BLaER1 treated with 17β-estradiol and CSF1 and Interleukin-3, amounts not matched to agents 10 nM and 100 nM (cell line): ENCODE results near the gene KLHDC7A.

Experiments
- H3K27ac ChIP-seq, 11 experiments: shearing (Covaris generic); formaldehyde crosslinking; 2 replicates each; pipeline ENCODE4 v1.8.1; 2022
- H3K27me3 ChIP-seq, 11 experiments: shearing (Covaris generic); formaldehyde crosslinking; 2 replicates each; pipeline ENCODE4 v1.8.1; 2022
- H3K36me3 ChIP-seq, 11 experiments: shearing (Covaris generic); formaldehyde crosslinking; 2 replicates each; pipeline ENCODE4 v1.8.1; 2022
- H3K4me1 ChIP-seq, 10 experiments: shearing (Covaris generic); formaldehyde crosslinking; 2 replicates each; pipeline ENCODE4 v1.8.1; 2022
- H3K4me2 ChIP-seq, 11 experiments: shearing (Covaris generic); formaldehyde crosslinking; 2 replicates each; pipeline ENCODE4 v1.8.1; 2022
- H3K4me3 ChIP-seq, 10 experiments: shearing (Covaris generic); formaldehyde crosslinking; 2 replicates each; pipeline ENCODE4 v1.8.1; 2022
- H3K9ac ChIP-seq, 11 experiments: shearing (Covaris generic); formaldehyde crosslinking; 2 replicates each; pipeline ENCODE4 v1.8.1; 2022
- H3K9me3 ChIP-seq, 11 experiments: shearing (Covaris generic); formaldehyde crosslinking; replicated peaks in 1 of 11; 2 replicates each; pipeline ENCODE4 v1.8.1; 2022
- H4K20me1 ChIP-seq, 11 experiments: shearing (Covaris generic); formaldehyde crosslinking; 2 replicates each; pipeline ENCODE4 v1.8.1; 2022
- Cebpa-rat ChIP-seq, 11 experiments: shearing (Covaris generic); IDR thresholded peaks; 2 replicates each; pipeline ENCODE4 v1.8.1; 2022

The KLHDC7A gene

DNA sequence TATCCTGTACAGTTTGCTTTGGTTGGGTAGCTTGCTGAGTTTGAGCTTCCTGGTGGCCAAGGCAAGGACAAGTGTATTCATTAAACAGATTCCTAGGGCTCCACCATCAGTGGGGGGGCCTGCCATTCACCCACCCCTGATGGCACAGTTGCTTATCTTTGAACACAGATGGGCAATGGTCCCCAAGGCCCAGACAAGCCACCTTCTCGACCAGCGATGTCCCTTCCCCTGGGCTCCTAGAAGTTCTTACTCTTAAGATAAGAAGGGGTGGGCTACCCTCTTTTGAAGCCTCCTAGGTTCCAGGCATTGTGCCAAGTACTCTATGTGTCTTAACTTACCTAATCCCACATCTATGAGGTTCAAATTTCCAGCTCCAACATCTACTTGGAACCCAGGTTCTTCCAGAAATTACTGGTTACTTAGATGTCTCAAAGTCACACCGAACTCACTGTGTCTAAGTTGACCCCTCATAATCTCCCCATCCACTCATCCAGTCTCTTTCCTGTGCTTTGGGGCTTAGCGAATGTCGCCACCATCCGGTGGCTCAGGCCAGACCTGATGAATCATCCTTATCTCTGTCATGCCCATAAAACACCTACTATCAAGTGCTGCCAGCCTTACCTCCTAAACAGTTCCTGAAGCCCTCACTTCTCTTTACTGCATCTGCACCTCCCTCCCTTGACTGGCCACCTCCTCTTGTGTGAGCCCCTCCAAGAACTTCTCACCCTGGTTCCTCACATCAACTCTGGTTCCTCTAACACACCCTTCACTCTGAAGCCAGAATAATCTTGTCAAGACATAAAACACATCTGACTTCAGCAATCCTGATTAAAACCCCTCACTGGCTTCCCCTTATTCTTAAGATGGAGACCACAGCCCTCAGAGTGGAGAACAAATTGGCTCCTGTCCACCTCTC lies 50.1 kb downstream of the KLHDC7A start:
- no peak for TF ChIP-seq Cebpa-rat (IDR thresholded peaks at IDR 0.05)
- H4K20me1 ChIP-seq, result peaks cover 0 to 11% (median 0%) of the 10 kb centered on the region in 11 experiments; a peak in 1 of 22 replicates

DNA sequence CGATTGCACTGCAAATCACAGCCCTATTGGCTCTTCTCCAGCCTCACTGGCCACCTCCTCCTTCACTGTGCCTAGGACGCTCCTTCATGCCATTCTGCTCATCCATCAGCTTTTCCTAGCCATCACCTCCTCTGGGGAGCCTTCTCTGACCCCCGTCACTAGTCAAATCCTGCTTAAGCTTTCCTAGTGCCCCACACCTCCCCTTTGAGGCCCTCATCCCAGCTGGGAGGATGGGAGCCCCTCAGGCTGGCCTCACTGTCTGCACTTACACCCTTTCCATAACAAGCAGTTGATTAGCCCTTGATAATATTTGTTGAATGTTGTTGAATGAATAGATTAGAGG lies 50.7 kb downstream of the KLHDC7A start:
- TF ChIP-seq Cebpa-rat (IDR thresholded peaks at IDR 0.05), result no peak
- no peaks in the 10 kb centered on the region for H3K27me3 ChIP-seq

More for the DNA sequence above, 50.1 kb downstream of the KLHDC7A start:
- Histone ChIP-seq H3K4me1 (peaks cover 0 to 21% (median 9%) of the 10 kb centered on the region in 10 experiments; a peak in 10 of 20 replicates), H3K36me3 (no peaks in the 10 kb centered on the region), H3K4me2 (no peak overlapping the region), H3K27ac (no peak overlapping the region), H3K9me3 (no peaks in the 10 kb centered on the region), H3K4me3 (no peak overlapping the region), H3K9ac (no peak overlapping the region), H3K27me3 (no peaks in the 10 kb centered on the region)

DNA sequence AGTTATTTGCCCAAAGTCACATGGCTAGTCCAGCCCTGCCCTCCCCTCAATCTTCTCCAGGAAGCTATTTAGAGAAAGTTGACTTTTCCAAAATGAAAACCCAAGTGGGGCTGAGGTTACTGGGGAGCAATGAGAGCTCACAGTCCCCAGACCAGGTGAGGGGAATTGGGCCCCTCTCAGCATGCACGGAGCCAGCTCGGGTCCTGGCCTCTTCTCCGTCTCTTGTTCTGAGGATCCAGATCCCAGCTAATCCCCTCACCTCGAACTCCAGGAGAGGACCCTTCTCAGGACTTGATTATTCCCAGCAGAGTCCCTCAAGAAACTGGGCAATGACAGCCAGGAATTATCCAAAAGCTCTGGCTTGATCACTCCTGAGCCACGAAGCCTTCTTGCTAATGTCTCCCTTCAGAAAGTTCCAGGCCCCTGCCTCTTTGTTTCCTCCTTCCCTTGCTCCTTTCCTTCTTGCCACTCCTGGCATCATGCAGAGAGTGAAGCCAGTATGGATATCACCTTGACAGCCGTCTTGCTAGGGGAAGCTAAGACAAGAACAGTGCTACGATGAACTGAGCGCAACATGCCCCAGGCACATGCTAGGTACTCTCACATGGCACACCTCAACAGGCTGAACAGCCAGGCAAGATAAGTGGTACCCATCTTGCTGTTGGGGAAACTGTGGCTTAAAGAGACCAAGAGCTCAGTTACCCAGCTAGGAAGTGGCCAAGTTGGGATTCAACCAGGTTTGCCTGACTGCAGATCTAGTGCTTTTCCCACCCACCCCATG lies 51.9 kb downstream of the KLHDC7A start:
- H3K27me3 ChIP-seq, result no peaks in the 10 kb centered on the region

More for the DNA sequence above, 50.7 kb downstream of the KLHDC7A start:
- no peak overlapping the region for H3K4me3 ChIP-seq
- no peak overlapping the region for H3K4me2 ChIP-seq
- H3K36me3 ChIP-seq, result no peaks in the 10 kb centered on the region
- peaks cover 0 to 21% (median 9%) of the 10 kb centered on the region in 10 experiments; a peak in 10 of 20 replicates for H3K4me1 ChIP-seq
- H4K20me1 ChIP-seq, result 0 out of 22 replicates have a peak, but pooled peaks cover 0 to 11% (median 0%) of the 10 kb centered on the region in 11 experiments
- no peak overlapping the region for H3K27ac ChIP-seq
- no peak overlapping the region for H3K9ac ChIP-seq
- no peaks in the 10 kb centered on the region for H3K9me3 ChIP-seq

DNA sequence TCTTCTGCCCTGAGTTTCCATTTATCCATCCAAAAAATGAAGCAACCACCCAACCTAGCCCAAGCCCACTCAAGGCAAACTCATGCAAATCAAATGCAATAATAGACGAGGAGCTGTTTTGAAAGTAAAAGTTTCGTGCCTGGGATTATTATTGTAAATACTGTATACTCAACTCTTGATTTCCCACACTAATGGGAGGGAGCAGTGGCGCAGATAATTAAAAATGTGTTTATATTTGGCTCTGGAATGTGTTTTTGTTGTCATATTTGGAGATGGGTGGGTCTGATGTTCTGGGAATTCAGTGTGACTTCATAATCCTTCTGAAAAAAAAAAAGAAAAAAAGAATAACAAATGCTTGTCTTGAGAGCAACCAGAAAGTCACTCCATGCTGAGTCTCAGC lies 52.5 kb downstream of the KLHDC7A start:
- Histone ChIP-seq H3K9me3 (no peaks in the 10 kb centered on the region), H3K27ac (no peak overlapping the region), H3K36me3 (no peaks in the 10 kb centered on the region), H3K4me1 (peaks cover 0 to 21% (median 9%) of the 10 kb centered on the region in 10 experiments; a peak in 10 of 20 replicates), H4K20me1 (0 out of 22 replicates have a peak, but pooled peaks cover 0 to 11% (median 0%) of the 10 kb centered on the region in 11 experiments), H3K9ac (no peak overlapping the region), H3K27me3 (no peaks in the 10 kb centered on the region), H3K4me3 (no peak overlapping the region), H3K4me2 (peak overlapping the region in 2 of 11 experiments; percentile 5 to 54; a peak in 2 of 22 replicates)
- no peak for TF ChIP-seq Cebpa-rat (IDR thresholded peaks at IDR 0.05)

More for the DNA sequence above, 51.9 kb downstream of the KLHDC7A start:
- no peak overlapping the region for H3K27ac ChIP-seq
- H3K9me3 ChIP-seq, result no peaks in the 10 kb centered on the region
- 0 out of 22 replicates have a peak, but pooled peaks cover 0 to 11% (median 0%) of the 10 kb centered on the region in 11 experiments for H4K20me1 ChIP-seq
- no peaks in the 10 kb centered on the region for H3K36me3 ChIP-seq
- TF ChIP-seq Cebpa-rat (IDR thresholded peaks at IDR 0.05), result no peak
- no peak overlapping the region for H3K4me2 ChIP-seq
- no peak overlapping the region for H3K9ac ChIP-seq
- no peak overlapping the region for H3K4me3 ChIP-seq
- peaks cover 0 to 21% (median 9%) of the 10 kb centered on the region in 10 experiments; a peak in 10 of 20 replicates for H3K4me1 ChIP-seq

DNA sequence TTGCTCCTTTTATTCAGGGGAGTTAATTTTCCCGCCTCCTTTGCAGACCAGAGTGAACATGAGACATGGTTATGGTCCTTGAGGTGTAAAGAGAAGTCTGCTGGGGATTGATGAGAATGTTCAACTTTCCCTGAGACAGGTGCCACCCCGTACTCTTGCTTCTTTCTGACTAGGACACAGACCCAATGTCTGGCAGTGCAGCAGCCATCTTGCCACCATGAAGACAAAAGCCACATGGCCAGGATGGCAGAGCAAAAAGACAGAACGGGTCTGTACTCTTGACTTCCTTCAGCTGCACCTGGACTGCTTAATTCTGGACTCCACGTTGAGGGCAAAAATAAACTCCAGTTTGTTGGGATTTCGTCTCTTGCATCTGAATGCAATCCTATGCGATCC lies 54.1 kb downstream of the KLHDC7A start:
- no peak overlapping the region for H3K4me3 ChIP-seq
- H3K27ac ChIP-seq, result no peak overlapping the region
- H3K9ac ChIP-seq, result no peak overlapping the region
- H3K4me2 ChIP-seq, result peak overlapping the region in 5 of 11 experiments; percentile 11 to 54 (median 37); a peak in 9 of 22 replicates
- 0 out of 22 replicates have a peak, but pooled peaks cover 0 to 11% (median 0%) of the 10 kb centered on the region in 11 experiments for H4K20me1 ChIP-seq
- no peaks in the 10 kb centered on the region for H3K36me3 ChIP-seq
- H3K27me3 ChIP-seq, result no peaks in the 10 kb centered on the region
- H3K9me3 ChIP-seq, result no peaks in the 10 kb centered on the region
- TF ChIP-seq Cebpa-rat (IDR thresholded peaks at IDR 0.05), result no peak
- H3K4me1 ChIP-seq, result peaks cover 0 to 24% (median 9%) of the 10 kb centered on the region in 10 experiments; a peak in 10 of 20 replicates
